ENCODE data around the gene PAK1.

DNA sequence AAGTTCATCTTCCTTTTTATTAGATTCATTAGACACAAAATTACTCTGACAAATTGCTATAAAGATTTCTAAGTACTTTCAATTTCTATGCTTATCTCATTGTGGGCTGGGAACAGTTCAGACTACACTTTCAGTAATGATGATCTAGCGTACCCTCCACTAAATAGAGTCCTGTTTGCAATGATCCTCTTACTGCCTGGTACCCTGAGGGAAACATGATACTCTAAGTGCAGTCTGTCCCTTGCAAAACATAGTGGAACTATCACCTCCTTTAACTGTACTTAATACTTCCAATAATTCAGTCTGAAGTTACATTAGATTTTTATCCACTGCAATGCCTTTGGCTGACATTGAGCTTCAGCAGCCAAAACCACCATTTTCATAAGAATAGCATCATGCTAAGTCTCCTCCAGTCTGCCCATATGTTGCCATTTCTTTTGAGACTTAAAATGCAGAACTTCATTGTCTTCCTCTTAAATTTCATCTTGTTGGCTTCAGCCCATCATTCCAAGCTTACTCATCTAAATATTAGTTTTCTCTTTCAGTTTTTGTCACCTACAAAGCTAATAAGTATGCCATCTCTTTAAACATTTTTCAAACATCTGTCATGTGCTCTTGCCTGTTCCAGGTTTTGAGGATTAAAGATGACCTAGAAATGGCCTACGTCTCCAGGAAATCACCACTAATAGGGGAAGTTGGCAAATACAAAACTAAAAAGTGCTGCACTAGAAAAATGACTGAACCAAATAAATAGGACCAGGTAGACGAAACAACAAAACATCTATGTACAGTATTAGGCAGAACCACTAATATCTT, 55.5 kb downstream of the PAK1 start:
- TF ChIP-seq YY1 (IDR thresholded peaks at IDR 0.05; ENCODE audit: low read depth) (no peak), EP300 (IDR thresholded peaks at IDR 0.05; ENCODE audit: borderline replicate concordance) (no peak), FOXM1 (IDR thresholded peaks at IDR 0.05; ENCODE audit: borderline replicate concordance, low read depth) (no peak), RAD21 (IDR thresholded peaks at IDR 0.05; ENCODE audit: low read depth) (no peak), ZBTB7A (IDR thresholded peaks at IDR 0.05; ENCODE audit: low read depth) (no peak), EGR1 (IDR thresholded peaks at IDR 0.05) (no peak)
- TF ChIP-seq, protein P1, sequence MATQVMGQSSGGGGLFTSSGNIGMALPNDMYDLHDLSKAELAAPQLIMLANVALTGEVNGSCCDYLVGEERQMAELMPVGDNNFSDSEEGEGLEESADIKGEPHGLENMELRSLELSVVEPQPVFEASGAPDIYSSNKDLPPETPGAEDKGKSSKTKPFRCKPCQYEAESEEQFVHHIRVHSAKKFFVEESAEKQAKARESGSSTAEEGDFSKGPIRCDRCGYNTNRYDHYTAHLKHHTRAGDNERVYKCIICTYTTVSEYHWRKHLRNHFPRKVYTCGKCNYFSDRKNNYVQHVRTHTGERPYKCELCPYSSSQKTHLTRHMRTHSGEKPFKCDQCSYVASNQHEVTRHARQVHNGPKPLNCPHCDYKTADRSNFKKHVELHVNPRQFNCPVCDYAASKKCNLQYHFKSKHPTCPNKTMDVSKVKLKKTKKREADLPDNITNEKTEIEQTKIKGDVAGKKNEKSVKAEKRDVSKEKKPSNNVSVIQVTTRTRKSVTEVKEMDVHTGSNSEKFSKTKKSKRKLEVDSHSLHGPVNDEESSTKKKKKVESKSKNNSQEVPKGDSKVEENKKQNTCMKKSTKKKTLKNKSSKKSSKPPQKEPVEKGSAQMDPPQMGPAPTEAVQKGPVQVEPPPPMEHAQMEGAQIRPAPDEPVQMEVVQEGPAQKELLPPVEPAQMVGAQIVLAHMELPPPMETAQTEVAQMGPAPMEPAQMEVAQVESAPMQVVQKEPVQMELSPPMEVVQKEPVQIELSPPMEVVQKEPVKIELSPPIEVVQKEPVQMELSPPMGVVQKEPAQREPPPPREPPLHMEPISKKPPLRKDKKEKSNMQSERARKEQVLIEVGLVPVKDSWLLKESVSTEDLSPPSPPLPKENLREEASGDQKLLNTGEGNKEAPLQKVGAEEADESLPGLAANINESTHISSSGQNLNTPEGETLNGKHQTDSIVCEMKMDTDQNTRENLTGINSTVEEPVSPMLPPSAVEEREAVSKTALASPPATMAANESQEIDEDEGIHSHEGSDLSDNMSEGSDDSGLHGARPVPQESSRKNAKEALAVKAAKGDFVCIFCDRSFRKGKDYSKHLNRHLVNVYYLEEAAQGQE (IDR thresholded peaks at IDR 0.05; ENCODE audit: low read depth): no peak
- TF ChIP-seq, protein P2, sequence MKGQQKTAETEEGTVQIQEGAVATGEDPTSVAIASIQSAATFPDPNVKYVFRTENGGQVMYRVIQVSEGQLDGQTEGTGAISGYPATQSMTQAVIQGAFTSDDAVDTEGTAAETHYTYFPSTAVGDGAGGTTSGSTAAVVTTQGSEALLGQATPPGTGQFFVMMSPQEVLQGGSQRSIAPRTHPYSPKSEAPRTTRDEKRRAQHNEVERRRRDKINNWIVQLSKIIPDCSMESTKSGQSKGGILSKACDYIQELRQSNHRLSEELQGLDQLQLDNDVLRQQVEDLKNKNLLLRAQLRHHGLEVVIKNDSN (IDR thresholded peaks at IDR 0.05): no peak
